GM21825 (cell line): ENCODE data around the gene DLG2.
"Not testable (repeated sequence)": the region's sequence is repeated elsewhere in the genome, so short reads cannot be mapped to it uniquely, and the experiment has no call there.

Source experiments
- ATAC-seq: cut with Tn5 transposase; IDR thresholded peaks from one replicate; pipeline ENCODE4 v1.9.1; 2021; ENCODE audit warnings: mild to moderate bottlenecking, moderate library complexity; ENCODE audit not compliant: unreplicated experiment

Gene DLG2

DNA sequence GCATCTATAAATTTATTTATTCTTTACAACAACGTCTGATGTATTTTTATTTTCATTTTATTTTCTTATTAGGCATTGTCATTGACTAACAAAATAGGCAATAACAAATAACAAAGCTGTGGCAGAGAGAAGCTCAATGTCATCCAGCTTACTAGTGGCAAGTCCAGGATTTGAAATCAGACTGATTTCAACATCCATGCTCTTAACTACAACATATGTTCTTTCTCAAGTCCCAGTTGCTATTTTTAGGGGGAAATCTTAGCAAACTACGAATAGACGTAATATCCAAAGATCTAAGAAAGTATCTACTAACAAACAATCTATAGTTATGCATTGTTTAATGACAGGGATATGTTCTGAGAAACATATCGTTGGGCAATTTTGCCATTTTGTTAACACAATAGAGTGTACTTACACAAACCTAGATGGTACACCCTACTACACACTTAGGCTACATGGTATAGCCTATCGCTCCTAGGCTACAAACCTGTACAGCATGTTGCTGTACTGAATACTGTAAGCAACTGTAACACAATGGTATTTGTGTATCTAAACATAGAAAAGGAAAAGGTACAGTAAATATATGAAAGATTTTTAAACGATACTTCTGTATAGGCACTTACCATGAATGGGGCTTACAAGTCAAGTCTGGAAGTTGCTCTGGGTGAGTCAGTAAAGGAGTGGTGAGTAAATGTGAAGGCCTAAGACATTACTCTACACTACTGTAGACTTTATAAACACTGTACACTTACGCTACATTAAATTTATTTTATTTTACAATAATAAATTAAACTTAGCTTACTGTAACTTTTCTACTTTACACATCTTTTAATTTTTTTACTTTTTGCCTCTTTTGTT lies 151.3 kb downstream of the DLG2 start:
- ATAC-seq: no peak

GRCh38 chr11:85472953-85473352 lies 154.2 kb downstream of the DLG2 start:
- no peak for ATAC-seq

DNA sequence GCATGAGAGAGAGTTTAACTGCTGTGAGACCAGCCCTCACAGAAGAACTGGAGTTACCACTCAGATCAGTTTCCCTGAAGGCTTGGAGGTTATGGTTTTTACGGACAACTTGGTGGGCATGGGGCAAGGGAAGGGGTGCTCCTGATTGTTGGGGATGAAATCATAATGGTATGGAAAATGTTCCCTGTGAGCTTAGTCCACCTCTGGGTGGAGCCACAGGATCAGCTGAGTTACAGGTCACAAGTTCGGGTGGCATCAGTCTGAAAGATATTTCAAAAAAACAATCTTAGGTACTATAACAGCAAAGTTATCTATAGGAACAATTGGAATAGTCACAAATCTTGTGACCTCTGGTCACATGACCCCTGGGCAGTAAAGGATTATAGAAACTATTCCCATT lies 162.9 kb downstream of the DLG2 start:
- ATAC-seq: no peak

- no peak for ATAC-seq
Observed at GRCh38 chr11:85459304-85459703, 167.8 kb downstream of the DLG2 start.

DNA sequence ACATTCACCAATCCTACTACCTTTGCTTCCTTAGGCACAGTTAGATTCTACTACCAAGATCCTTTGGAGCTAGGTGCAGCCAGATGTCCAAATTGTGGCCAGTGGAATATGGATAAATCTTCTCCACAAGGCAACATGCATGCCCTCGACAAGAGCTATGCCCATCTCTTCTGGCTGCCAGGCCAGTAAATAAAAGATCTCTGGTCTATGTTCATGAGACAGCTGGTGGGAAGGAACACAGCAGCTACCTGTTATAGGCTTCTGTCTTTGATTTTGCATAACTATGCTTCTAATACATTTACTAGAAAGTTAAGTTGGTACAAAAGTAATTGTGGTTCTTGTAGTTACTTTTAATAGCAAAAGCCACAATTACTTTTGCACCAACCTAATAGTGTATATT lies 182.7 kb downstream of the DLG2 start:
- no peak for ATAC-seq

GRCh38 chr11:85440273-85440672 lies 186.9 kb downstream of the DLG2 start:
- no peak for ATAC-seq

- no peak for ATAC-seq
Observed at GRCh38 chr11:85438328-85438727, 188.8 kb downstream of the DLG2 start.

- no peak for ATAC-seq
Observed at GRCh38 chr11:85431319-85431718, 195.8 kb downstream of the DLG2 start.

DNA sequence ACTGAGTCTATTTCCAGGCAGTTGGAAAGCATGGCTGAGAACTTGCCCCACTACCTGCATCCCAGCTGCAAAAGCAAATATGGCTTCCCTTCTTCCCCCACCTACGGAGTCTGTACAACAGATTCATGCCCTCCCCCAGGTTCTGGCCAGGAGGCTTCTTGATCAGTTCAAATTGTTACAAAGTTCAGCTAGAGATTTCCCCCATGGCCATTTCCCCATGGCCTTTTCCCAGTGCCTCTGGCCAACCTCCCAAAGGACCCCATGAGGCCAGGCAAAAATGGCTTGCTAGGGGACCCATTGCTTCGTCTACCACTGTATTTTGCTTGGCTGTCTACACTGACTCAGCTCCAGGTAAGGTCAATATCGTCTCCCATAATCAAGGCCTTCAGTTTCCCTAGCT lies 203.3 kb downstream of the DLG2 start:
- no peak for ATAC-seq

GRCh38 chr11:85423316-85423715 lies 203.8 kb downstream of the DLG2 start:
- no peak for ATAC-seq

GRCh38 chr11:85414175-85414574 lies 213.0 kb downstream of the DLG2 start:
- ATAC-seq: no peak

- no peak for ATAC-seq
Observed at GRCh38 chr11:85407648-85408047, 219.5 kb downstream of the DLG2 start.

GRCh38 chr11:85406841-85407240 lies 220.3 kb downstream of the DLG2 start:
- no peak for ATAC-seq

GRCh38 chr11:85406316-85406715 lies 220.8 kb downstream of the DLG2 start:
- no peak for ATAC-seq

DNA sequence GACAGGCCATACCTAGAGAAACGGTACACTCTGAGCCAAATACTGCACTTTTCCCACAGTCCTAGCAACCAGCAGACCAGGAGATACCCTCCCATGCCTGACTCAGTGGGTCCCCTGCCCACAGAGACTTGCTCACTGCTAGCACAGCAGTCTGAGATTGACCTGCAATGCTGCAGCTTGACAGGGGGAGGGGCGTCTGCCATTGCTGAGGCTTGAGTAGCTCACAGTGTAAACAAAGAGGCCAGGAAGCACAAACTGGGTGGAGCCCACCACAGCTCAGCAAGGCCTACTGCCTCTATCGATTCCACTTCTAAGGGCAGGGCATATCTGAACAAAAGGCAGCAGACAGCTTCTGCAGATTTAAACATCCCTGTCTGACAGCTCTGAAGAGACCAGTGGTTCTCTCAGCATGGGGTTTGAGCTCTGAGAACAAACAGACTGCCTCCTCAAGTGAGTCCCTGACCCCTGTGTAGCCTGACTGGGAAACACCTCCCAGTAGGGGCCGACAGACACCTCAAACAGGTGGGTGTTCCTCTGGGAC lies 231.6 kb downstream of the DLG2 start:
- not testable (repeated sequence) for ATAC-seq

GRCh38 chr11:85394283-85394682 lies 232.9 kb downstream of the DLG2 start:
- ATAC-seq: no peak

GRCh38 chr11:85391141-85391540 lies 236.0 kb downstream of the DLG2 start:
- ATAC-seq: no peak

DNA sequence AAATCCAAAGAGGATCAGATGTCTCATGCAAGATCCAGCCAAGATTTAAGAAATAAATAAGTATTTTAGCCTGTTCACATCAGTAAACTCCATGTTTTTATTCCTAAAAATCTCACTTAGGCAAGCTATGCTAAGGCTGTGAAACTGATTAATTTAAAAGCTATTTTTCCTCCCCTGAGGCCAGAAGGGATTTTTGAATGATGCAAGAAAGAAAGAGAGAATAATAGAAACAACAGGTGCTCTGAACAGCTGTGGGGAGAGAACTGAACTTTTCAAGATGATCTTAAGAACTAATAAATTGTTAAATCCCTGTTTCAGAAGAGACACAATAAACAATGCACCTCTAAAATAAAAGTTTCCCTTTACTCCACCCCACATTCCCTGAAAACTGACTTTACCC lies 241.6 kb downstream of the DLG2 start:
- no peak for ATAC-seq

GRCh38 chr11:85385111-85385510 lies 242.0 kb downstream of the DLG2 start:
- ATAC-seq: no peak

- ATAC-seq: no peak
Observed at GRCh38 chr11:85379066-85379465, 248.1 kb downstream of the DLG2 start.

DNA sequence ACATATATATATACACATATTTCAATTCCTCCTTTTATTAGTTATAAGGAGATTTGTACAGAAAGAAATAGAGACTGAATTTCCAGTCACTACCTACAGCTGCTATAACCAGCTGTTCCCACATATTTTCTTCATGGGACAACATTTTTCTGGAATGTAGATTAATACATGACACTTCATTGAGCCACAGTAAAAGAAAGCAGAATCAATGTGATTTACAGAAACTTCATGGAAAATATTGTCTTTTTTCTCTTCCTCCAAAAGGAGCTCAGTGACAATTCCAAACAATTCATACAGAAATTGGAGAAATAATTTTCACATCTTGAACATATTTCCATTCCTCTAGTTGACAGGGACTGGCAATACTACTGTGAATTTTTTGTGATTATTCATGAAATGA lies 249.2 kb downstream of the DLG2 start:
- ATAC-seq: no peak

DNA sequence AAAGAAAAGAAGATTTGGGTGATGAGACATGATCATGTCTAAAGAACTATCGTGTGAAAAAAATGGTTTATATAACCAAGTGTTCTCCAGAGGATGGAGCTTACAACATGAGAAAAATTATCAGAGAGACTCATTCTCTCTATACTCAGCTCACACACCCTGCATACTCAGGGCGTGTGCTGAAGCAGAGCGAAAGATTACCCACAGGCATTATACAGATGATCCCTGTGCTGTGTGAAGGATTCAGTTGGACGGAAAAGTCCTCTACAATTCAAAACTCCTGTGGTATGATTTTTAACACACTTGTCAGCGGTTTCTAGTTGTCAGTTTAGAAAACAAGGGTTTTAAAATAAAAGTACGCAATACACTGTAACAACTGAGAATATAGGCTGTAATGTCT lies 267.3 kb downstream of the DLG2 start:
- ATAC-seq: no peak

DNA sequence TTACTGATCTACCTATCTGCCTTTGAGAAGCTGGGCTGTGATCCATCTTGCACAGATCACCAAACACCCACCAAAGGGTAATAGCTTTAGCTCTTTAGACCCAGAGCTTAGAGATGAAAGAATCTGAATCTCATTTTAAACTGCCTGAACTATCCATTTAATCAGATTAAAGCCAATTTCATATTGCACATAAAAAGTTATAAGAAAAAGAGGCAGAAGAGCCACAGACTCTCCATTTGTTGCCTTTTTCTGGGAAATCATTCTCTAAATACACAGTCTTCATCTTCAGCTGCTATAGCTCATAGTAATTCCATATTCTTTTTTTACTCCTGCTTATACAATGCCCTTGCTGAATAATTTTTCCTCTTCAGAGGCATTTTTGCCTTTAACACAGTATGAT lies 271.2 kb downstream of the DLG2 start:
- no peak for ATAC-seq
